ENCODE results near the gene MAN1B1.

The MAN1B1 gene

GRCh38 chr9:137086531-137087408 lies at the start of gene MAN1B1:
Gene MAN1B1, plus strand, starts transcription at chr9:137086985. Its CDS starts 15 bp downstream, at chr9:137087000.
- peak; percentile 77 to 98 (median 95) for DNase-seq

GRCh38 chr9:137037035-137037434 lies 49.8 kb upstream of the MAN1B1 start:
- DNase-seq, result no peak

- DNase-seq, result no peak
Measured at GRCh38 chr9:137037483-137037882, 49.3 kb upstream of the MAN1B1 start.

- no peak for DNase-seq
Measured at GRCh38 chr9:137038916-137039315, 47.9 kb upstream of the MAN1B1 start.

GRCh38 chr9:137039611-137040366 lies 47.0 kb upstream of the MAN1B1 start:
- no peak for DNase-seq

GRCh38 chr9:137040568-137040967 lies 46.2 kb upstream of the MAN1B1 start:
- no peak for DNase-seq

- DNase-seq, result peak in 1 of 51 donors; percentile 14
Measured at GRCh38 chr9:137041124-137041523, 45.7 kb upstream of the MAN1B1 start.

GRCh38 chr9:137042751-137043727 lies 43.7 kb upstream of the MAN1B1 start:
- no peak for DNase-seq

- DNase-seq, result no peak
Measured at GRCh38 chr9:137044037-137044436, 42.7 kb upstream of the MAN1B1 start.

- peak in 20 of 51 donors; percentile 19 to 63 (median 42) for DNase-seq
Measured at GRCh38 chr9:137044502-137045177, 42.1 kb upstream of the MAN1B1 start.

GRCh38 chr9:137045294-137046087 lies 41.3 kb upstream of the MAN1B1 start:
- DNase-seq, result peak in 11 of 51 donors; percentile 11 to 49 (median 29)

- peak in 42 of 51 donors; percentile 22 to 79 (median 62) for DNase-seq
Measured at GRCh38 chr9:137046088-137046787, 40.5 kb upstream of the MAN1B1 start, which contains the start of gene NPDC1. Gene NPDC1, minus strand, starts transcription at chr9:137046177. Its CDS starts 188 bp downstream, at chr9:137045989.

- peak in 18 of 51 donors; percentile 21 to 77 (median 52) for DNase-seq
Measured at GRCh38 chr9:137048655-137049543, 37.9 kb upstream of the MAN1B1 start.

GRCh38 chr9:137049544-137050449 lies 37.0 kb upstream of the MAN1B1 start:
- peak in 38 of 51 donors; percentile 13 to 83 (median 50) for DNase-seq

GRCh38 chr9:137050570-137050969 lies 36.2 kb upstream of the MAN1B1 start:
- DNase-seq, result no peak

GRCh38 chr9:137051145-137051724 lies 35.5 kb upstream of the MAN1B1 start:
- DNase-seq, result no peak
